Coronary artery (tissue), 2 donors: ENCODE data around the gene F10.
A peak's percentile ranks its signal among the peaks of the same experiment; 100 is the strongest.
"Not testable (repeated sequence)": the region's sequence is repeated elsewhere in the genome, so short reads cannot be mapped to it uniquely, and the experiment has no call there.

Experiments
- DNase-seq: peaks from one replicate; pipeline ENCODE4 v3.0.0-alpha.2; 2017; ENCODE audit warnings: low spot score
- H3K27ac ChIP-seq, 2 donors: fragments of 200-600 bp; sonication (generic); one replicate each; pipeline ENCODE4 v1.5.1; 2016 to 2019
- H3K4me3 ChIP-seq: fragments of 200-600 bp; sonication (generic); 2 replicates; pipeline ENCODE4 v1.5.1; 2016; ENCODE audit warnings: mild to moderate bottlenecking, moderate library complexity
- TF ChIP-seq, protein P1 (sequence below): fragments of 200-600 bp; sonication (generic); IDR thresholded peaks from one replicate; pipeline ENCODE4 v1.5.1; 2019; ENCODE audit warnings: antibody characterized with exemption

F10 gene

GRCh38 chr13:113103646-113104045 lies 19.0 kb upstream of the F10 start:
- Histone ChIP-seq H3K27ac (no peak overlapping the region), H3K4me3 (no peak overlapping the region)
- DNase-seq, result no peak
- TF ChIP-seq, protein P1, sequence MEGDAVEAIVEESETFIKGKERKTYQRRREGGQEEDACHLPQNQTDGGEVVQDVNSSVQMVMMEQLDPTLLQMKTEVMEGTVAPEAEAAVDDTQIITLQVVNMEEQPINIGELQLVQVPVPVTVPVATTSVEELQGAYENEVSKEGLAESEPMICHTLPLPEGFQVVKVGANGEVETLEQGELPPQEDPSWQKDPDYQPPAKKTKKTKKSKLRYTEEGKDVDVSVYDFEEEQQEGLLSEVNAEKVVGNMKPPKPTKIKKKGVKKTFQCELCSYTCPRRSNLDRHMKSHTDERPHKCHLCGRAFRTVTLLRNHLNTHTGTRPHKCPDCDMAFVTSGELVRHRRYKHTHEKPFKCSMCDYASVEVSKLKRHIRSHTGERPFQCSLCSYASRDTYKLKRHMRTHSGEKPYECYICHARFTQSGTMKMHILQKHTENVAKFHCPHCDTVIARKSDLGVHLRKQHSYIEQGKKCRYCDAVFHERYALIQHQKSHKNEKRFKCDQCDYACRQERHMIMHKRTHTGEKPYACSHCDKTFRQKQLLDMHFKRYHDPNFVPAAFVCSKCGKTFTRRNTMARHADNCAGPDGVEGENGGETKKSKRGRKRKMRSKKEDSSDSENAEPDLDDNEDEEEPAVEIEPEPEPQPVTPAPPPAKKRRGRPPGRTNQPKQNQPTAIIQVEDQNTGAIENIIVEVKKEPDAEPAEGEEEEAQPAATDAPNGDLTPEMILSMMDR, result no peak

DNA sequence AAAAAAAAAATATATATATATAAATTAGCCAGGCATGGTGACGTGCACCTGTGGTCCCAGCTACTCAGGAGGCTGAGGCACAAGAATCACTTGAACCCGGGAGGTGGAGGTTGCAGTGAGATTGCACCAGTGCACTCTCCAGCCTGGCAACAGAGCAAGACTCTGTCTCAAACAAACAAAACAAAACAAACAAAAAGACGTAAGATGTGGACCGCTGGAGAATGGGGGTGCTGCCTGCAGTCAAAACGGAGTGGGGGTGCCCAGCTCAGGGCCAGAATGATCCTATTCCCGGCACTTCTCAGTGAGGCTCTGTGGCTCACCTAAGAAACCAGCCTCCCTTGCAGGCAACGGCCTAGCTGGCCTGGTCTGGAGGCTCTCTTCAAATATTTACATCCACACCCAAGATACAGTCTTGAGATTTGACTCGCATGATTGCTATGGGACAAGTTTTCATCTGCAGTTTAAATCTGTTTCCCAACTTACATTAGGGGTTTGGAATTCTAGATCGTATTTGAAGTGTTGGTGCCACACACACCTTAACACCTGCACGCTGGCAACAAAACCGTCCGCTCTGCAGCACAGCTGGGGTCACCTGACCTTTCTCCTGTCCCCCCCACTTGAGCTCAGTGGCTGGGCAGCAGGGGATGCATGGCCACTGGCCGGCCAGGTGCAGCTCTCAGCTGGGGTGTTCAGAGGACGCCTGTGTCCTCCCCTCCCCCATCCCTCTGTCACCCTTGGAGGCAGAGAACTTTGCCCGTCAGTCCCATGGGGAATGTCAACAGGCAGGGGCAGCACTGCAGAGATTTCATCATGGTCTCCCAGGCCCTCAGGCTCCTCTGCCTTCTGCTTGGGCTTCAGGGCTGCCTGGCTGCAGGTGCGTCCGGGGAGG lies 17.3 kb upstream of the F10 start, which contains the start of gene F7:
Gene F7, plus strand, starts transcription at position 760 of the 889 bp plus-strand sequence. Its CDS starts 51 bp downstream, at position 811.
- no peak within 1 kb of the TSS for H3K4me3 ChIP-seq
- TF ChIP-seq, protein P1, result no peak
- no peak for DNase-seq
- no peak within 1 kb of the TSS for H3K27ac ChIP-seq

DNA sequence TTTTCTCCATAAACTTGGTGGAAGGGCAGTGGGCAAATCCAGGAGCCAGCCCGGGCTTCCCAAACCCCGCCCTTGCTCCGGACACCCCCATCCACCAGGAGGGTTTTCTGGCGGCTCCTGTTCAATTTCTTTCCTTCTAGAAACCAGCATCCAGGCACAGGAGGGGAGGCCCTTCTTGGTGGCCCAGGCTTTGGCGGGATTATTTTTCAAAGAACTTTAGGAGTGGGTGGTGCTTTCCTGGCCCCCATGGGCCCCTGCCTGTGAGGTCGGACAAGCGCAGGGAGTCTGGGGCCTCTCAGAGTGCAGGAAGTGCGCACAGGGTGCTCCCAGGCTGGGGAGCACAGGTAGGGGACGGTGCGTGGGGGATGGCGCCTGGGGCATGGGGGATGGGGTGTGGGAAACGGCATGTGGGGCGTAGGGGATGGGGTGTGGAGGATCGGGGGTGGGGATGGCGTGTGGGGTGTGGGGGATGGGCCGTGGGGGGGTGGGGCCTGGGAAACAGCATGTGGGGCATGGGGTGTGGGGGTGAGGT lies 16.6 kb upstream of the F10 start:
- H3K4me3 ChIP-seq, result no peak overlapping the region
- DNase-seq, result no peak
- TF ChIP-seq, protein P1, result no peak
- no peak overlapping the region for H3K27ac ChIP-seq

DNA sequence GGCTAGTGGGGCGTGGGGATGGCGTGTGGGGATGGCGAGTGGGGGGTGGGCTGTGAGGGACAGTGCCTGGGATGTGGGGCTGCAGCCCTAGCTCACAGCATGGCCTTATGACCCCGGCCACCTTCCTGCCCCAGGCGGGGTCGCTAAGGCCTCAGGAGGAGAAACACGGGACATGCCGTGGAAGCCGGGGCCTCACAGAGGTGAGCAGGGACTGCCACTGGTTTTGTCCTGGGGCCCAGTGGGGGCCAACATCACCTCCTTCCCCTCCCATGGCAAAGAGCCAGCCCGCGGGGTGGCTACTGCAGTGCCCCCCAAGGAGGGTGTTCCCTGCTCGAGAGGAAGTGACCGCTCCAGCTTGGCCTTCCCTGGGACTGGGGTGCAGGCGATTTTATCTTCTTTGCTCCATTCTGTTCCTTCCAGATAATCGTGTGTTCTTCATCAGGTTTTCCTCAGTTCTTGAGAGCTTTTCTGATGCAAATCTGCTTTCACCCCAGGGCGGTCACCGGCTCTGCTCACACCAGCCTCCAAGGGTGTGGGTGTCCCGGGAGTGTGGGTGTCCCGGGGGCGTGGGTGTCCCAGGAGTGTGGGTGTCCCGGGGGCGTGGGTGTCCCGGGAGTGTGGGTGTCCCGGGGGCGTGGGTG lies 15.8 kb upstream of the F10 start:
- DNase-seq, result no peak

DNA sequence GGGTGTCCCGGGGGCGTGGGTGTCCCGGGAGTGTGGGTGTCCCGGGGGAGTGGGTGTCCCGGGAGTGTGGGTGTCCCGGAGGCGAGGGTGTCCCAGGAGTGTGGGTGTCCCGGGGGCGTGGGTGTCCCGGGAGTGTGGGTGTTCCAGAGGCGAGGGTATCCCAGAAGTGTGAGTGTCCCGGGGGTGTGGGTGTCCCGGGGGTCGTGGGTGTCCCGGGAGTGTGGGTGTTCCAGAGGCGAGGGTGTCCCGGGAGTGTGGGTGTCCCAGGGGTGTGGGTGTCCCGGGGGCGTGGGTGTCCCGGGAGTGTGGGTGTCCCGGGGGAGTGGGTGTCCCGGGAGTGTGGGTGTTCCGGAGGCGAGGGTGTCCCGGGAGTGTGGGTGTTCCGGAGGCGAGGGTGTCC lies 14.1 kb upstream of the F10 start:
- DNase-seq, H3K27ac ChIP-seq, H3K4me3 ChIP-seq: not testable (repeated sequence)

More for the DNA sequence above, 15.8 kb upstream of the F10 start:
- TF ChIP-seq, protein P1, result no peak
- no peak overlapping the region for H3K27ac ChIP-seq
- H3K4me3 ChIP-seq, result no peak overlapping the region

DNA sequence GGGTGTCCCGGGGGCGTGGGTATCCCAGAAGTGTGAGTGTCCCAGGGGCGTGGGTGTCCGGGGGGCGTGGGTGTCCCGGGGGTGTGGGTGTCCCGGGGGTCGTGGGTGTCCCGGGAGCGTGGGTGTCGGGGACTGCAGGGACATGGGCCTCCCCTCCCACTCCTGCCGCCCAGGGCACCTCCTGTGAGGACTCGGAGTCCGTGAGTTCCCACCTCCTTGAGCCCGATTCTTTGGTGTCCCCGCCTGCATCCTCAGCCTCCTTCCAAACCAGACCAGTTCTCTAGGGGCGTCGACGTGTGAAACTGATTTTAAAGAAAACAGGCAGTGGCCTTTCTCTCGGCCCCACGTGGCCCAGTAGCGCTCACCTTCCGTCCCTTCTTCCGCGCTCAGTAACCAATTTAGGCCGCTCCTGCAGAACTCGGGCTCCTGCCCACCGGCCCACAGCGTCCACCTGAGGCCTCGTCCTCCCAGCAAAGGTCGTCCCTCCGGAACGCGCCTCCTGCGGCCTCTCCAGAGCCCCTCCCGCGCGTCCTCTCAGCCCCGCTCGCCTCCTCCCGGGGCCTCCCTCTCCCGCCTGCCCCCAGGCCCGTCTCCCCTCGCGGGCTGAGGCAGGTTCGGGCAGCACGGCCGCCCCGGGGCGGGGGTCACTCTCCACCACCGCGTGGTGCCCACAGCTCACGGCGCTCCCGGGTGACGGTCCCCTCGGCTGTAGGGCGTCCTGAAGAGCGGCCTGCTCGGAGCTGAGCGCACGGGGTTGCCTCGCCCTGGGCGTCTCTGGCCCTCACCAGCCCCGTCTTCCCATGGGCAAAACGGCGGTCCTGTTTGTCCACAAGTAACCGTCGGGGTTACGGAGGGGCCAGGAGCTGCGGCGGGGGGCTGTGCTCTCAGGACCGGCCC lies 13.2 kb upstream of the F10 start:
- Histone ChIP-seq H3K27ac (no peak overlapping the region), H3K4me3 (peak overlapping the region; percentile 69)
- no peak for DNase-seq
- TF ChIP-seq, protein P1, result no peak
